NCI-H2029 treated with DMSO at 0.1 percent for 48 hours (cell line): ENCODE measurements around the gene MARK3.
A peak's percentile ranks its signal among the peaks of the same experiment; 100 is the strongest.

Experiments
- DNase-seq: peaks from one replicate; lab custom pipeline; 2025; lab: John Stamatoyannopoulos, UW

Gene MARK3

GRCh38 chr14:103527408-103528145 lies 142.4 kb downstream of the MARK3 start:
- DNase-seq: no peak

GRCh38 chr14:103528146-103528586 lies 143.0 kb downstream of the MARK3 start:
- no peak for DNase-seq

GRCh38 chr14:103528587-103529382 lies 143.6 kb downstream of the MARK3 start, which contains the start of gene TRMT61A:
TRMT61A (plus strand) TSS chr14:103529196; CDS start chr14:103529979, 783 bp downstream.
- DNase-seq: peak; percentile 48

GRCh38 chr14:103529383-103530365 lies 144.5 kb downstream of the MARK3 start:
- no peak for DNase-seq

GRCh38 chr14:103530390-103530789 lies 145.2 kb downstream of the MARK3 start:
- no peak for DNase-seq

GRCh38 chr14:103530831-103531230 lies 145.6 kb downstream of the MARK3 start:
- no peak for DNase-seq

GRCh38 chr14:103531421-103532215 lies 146.4 kb downstream of the MARK3 start:
- DNase-seq: no peak

- DNase-seq: no peak
These were observed 147.3 kb downstream of the MARK3 start for GRCh38 chr14:103532216-103533136.

- DNase-seq: no peak
These were observed 148.2 kb downstream of the MARK3 start for GRCh38 chr14:103533137-103533998.

- no peak for DNase-seq
These were observed 148.9 kb downstream of the MARK3 start for GRCh38 chr14:103533999-103534575.

- no peak for DNase-seq
These were observed 149.4 kb downstream of the MARK3 start for GRCh38 chr14:103534576-103535061.

GRCh38 chr14:103535081-103535890 lies 150.1 kb downstream of the MARK3 start:
- DNase-seq: no peak

GRCh38 chr14:103535891-103536565 lies 150.8 kb downstream of the MARK3 start:
- no peak for DNase-seq

GRCh38 chr14:103536693-103537092 lies 151.5 kb downstream of the MARK3 start:
- DNase-seq: no peak

GRCh38 chr14:103537175-103537990 lies 152.2 kb downstream of the MARK3 start:
- no peak for DNase-seq
